H54 (cell line): ENCODE measurements around the gene PPP1R27.

ENCODE experiments used
- DNase-seq: peaks from one replicate; pipeline ENCODE4 v3.0.0; 2011; ENCODE audit warnings: low spot score, mixed read lengths; ENCODE audit not compliant: insufficient read length
- FAIRE-seq: peaks from 3 replicates; lab custom pipeline; 2011; peaks lifted over from hg19 to GRCh38; lab: Jason Lieb, UNC
- POLR2A ChIP-seq: IDR thresholded peaks from 2 replicates; pipeline ENCODE4 v1.6.1; 2011; ENCODE audit warnings: low read depth, mild to moderate bottlenecking, low read length

PPP1R27 gene

DNA sequence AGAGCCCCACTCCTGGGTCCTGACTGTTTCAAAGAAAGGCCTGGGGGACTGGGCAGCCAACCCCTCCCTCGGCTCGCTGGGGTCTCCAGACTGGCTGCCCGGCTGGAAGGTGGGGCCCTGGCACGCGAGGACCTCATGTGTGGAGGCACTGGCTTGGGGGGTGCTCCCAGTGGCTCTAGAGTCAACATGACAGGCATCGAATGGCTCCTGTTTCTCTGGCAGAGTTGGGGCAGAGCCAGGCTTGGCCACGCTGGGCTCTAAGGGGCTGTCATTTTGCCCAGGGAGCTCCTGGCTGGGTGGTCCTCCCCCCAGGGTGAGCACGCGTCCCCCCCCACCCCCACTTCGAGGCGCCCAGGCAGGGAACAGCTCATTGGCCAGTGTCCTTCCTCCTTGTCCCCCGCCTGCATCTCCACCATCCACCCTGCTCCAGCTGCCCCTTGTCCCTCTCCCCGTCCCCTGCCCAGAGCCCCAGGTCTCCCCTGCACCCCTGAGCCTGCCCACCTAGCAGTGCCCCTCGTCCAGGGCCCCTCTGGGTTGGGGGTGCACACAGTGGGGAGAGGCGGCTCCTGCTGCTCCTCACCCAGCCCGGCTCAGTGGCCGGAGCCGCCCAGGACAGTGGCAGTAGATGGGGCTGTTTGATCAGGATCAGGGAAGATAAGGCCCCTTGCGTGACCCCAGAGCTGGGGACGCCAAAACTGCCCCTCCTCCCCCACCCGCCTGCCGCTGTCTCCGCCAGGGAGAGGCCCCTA, 28.2 kb downstream of the PPP1R27 start:
- TF ChIP-seq POLR2A: no peak
- FAIRE-seq (no peak), DNase-seq (no peak)

DNA sequence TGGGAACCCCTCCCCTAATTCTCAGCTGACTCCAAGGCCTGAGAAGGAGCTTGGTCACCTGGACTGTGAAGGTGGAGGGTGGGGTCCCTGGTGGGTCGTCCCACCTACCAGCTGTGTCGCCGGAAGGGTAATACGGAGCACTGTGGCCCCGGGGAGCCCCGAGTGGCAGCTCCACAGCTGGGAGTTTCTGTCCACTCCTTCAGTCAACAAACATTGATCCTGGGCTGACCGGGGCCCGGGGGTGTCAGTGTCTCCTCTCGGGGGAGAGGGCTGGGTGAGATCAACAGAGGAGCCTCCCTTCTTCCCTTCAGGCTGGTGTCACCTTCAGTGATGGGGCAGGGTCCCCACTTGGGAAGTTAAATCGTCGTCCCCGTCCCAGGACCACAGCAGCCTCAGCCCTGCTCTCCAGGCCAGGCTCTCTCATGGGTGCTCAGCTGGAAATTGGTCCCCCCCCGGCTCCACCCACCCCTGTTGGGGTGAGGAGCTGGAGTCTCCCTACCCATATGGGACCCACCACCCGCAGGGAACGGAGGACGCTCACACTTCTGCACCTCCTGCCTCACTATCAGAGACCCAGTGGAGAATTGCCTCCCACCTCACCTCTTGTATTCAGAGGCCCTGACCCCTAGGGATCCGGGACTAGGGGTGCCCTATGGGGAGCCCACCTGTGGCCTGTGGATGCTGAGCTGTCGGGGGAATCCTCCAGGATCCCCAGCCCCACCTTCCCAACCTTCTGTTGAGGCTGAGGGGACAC, 29.0 kb downstream of the PPP1R27 start:
- no peak for FAIRE-seq
- no peak for TF ChIP-seq POLR2A
- no peak for DNase-seq

DNA sequence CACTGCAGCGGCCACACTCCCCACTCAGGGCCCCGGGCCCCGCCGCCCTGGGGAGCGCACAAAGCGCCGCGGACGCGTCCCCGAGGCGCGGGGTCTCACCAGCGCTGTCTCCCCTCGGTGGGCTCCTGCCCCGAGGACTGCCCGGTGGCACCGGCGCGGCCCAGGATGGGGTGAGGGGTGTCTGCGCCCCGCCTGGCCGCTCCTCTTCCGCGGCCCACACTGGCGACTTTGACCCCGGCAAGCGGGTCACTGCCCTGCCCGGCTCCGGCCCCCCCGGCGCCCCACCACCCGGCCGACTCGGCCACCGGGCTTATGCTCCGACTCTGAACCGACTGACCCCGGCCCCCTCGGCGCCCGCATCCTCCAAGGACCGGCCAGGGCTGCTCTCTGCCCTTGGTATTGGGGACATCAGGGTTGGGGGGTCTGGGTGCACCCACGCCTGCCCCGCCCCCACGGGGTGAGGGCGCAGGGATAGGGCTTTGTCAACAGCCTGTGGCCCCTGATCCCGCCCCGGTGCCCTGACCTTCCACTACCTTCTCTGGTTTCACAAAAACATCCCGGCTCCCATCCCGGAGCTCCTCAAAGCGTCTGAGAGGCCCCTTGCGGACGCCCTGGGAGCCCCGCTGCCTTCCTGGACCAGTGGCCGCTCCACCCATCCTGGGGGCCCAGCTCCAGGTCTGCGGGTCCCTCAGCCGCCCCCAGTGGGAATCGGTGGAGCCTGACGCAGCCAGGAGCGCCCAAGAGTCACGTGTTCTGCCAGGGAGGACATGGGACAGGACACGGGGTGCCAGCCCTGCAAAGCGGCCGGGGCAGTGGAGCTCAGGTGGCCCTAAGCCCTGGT, 30.1 kb downstream of the PPP1R27 start:
- no peak for FAIRE-seq
- DNase-seq: no peak
- TF ChIP-seq POLR2A: no peak

DNA sequence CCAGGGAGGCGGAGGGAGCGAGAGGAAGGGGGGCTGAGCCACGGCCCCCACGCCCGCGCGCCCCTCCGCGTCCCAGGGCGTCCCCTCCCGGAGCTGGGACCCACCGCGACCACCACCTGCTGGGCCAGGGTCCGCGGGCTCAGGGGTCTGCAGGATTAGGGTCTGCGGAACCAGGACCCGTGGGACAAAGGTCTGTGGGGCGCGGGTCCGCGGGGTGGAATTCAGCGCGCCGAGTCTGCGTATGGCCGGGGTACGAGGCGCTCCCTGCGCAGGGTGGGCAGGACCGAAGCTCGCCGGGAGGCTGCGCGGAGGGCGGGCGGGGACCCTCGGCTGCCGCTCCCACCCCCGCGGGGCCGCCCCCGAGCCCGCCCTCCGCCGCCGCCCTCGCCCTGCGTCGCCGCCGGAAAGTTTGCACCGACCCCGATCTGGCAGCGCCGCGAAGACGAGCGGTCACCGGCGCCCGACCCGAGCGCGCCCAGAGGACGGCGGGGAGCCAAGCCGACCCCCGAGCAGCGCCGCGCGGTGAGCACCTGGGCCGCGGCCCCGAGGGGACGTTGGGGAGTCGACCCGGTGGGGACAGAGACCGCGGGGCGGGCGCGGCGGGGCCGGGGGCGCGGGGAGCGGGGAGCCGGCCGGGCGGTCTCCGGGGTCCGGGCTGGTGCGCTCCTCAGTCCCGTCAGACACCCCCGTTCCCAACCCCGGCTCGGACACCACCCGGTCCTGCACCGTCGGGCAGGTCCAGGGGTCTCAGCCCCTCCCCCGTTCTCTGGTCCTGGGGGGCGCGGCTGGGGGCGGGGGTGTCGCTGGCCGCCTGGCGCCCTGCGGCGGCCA, 30.9 kb downstream of the PPP1R27 start, which contains the start of gene GCGR:
Gene GCGR (plus strand): TSS at position 423 of the 831 bp plus-strand sequence. CDS start 4,869 bp downstream, outside the sequence.
- FAIRE-seq (no peak), DNase-seq (no peak)
- no peak for TF ChIP-seq POLR2A

DNA sequence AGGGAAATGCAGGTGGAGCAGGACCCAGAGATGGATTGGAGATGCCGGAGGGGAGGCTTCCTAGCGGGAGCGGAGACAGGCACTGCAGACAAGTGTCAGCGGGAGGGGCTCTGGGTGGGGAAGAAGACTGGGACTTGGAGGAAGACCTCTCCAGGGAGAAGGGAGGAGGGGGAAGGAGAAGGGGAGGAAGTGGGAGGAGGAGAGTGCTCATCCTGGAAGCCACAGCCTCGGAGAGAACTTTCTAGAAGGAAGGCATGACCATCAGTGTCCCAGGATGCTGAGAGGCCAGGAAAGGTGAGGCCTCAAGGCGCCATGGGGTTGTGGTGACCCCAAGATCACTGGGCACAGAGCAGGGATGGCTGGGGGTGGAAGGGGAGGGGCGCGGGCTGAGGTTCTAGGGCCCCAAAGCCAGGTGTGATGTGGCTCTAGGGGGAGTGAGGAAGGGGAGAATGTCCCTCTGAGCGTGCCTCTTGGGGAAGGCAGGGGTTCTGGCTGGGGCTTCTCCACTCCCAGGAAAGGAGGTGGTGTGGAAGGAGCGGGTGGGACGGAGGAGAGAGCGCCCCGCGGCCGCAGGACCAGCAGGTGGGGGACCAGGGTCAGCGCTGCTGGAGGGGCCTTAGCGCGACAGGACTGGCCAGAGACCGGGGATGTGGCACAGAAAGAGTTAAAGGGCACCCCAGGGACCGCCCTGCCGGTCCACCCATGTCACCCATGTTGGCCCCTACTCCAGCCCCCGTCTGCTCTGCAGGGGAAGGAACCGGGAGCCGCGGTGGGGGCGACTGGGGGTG, 31.8 kb downstream of the PPP1R27 start:
- FAIRE-seq: no peak

DNA sequence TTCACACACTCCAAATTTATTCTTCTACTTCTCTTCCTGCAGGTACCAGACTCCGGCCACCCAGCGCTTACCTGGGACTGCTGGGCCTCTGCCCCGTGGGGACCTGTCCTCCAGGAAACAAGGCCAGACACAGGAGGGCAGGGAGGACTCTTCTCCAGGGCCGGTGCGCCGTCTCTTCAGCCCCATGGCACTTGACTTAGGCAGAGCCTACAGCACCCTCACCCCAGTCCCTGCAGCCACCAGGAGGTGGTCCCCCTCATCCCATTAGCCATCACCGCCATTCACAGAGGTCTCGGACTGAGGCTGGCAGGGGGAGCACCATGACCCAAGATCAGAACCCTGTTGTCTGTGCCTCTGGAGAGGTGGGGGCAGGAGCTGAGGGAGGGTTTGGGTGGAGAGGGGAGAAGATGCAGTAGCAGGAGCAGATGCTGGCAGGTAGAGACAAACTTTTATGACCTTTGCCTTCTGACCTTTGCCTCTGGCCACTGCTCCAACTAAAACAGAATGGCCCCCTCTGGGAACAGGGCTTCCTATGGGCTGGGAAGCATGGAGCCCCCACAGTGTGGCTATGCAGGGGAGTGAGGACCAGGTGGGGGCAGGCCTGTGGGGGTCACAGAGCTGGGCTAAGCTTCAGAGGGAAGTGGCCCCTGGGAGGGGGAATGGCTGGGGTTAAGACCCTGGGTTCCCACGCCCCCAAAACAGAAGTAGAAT, 32.6 kb downstream of the PPP1R27 start:
- DNase-seq (no peak), FAIRE-seq (no peak)
- no peak for TF ChIP-seq POLR2A

More for the DNA sequence above, 31.8 kb downstream of the PPP1R27 start:
- no peak for DNase-seq
- no peak for TF ChIP-seq POLR2A

DNA sequence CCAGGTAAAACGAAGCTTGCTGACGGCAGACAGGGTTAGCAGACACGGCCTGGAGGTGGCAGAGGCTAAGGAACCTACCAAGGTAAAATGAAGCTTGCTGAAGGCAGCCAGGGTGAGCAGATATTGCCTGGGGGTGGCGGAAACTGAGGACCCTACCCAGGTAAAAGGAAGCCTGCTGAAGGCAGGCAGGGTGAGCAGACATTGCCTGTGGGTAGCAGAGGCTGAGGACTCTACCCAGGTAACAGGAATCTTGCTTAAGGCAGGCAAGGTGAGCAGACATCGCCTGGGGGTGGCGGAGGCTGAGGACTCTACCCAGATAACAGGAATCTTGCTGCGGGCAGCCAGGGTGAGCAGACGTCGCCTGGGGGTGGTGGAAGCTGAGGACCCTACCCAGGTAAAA, 33.5 kb downstream of the PPP1R27 start:
- no peak for TF ChIP-seq POLR2A
- FAIRE-seq: no peak
- no peak for DNase-seq

DNA sequence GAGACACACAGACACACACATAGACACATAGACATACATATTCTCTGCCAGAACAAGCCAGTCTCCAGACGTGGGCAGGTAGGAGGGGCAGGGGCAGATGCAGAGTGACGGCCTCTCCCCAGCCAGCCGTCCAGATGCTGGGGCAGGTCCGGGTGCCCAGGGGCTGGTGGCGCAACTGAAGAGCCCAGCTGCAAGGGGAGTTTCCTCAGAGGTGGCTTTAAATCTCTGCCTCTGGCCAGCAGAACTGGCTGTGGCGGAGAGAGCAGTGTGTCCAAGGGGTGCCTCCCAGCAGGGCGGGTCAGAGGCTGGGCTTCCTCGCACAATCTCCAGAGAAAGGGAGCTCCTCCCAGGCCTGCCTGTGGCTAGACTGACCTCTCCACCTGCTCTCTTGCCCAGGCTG, 40.3 kb downstream of the PPP1R27 start:
- no peak for FAIRE-seq
- DNase-seq: no peak
- no peak for TF ChIP-seq POLR2A

DNA sequence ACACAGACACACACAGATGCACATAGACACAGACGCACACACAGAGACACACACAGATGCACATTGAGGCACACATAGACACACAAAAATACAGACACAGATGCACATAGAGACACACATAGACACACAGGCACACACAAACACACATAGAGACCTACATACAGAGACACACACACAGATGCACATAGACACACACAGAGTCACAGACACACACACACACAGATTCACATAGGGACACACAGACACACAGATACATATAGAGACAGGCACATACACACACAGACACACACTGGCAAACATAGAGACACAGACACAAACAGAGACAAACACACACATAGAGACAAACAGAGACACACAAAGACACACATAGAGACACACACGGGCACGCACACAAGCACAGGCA, 40.8 kb downstream of the PPP1R27 start:
- FAIRE-seq (no peak), DNase-seq (no peak)
- TF ChIP-seq POLR2A: no peak

DNA sequence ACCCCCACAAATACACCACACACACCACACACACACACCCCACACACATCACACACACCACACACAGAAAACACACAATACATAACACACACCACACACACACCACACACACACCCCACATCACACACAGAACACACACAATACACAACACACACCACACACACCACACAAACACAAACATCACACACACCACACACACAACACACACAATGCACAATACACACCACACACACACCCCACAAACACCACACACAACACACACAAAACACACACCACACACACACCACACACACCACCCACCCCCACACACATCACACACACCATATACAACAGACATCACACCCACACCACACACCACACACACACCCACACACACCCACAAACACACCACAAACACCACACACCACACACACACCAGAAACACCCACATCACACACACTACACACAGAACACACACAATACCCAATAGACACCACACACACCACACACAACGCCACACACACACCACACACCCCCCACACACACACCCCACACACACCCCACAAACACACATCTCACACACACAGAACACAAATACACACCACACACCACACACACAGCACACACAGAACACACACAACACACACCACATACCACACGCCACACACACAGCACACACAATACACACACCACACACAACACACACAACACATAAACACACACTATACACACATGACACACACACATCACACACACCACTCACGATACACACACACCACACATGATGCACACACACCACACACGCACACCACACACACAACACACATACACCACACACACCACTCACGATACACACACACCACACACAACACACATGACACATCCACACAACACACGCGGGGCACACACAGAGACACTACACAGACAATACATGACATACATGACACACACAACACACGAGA, 41.9 kb downstream of the PPP1R27 start:
- TF ChIP-seq POLR2A: no peak
- no peak for FAIRE-seq
- DNase-seq: no peak
